HG03571 (cell line): Measurements from ENCODE around the gene HDGFL2.

Experiments used
- ATAC-seq: cut with Tn5 transposase; IDR thresholded peaks from one replicate; pipeline ENCODE4 v1.9.1; 2021; ENCODE audit not compliant: unreplicated experiment

The HDGFL2 gene

DNA sequence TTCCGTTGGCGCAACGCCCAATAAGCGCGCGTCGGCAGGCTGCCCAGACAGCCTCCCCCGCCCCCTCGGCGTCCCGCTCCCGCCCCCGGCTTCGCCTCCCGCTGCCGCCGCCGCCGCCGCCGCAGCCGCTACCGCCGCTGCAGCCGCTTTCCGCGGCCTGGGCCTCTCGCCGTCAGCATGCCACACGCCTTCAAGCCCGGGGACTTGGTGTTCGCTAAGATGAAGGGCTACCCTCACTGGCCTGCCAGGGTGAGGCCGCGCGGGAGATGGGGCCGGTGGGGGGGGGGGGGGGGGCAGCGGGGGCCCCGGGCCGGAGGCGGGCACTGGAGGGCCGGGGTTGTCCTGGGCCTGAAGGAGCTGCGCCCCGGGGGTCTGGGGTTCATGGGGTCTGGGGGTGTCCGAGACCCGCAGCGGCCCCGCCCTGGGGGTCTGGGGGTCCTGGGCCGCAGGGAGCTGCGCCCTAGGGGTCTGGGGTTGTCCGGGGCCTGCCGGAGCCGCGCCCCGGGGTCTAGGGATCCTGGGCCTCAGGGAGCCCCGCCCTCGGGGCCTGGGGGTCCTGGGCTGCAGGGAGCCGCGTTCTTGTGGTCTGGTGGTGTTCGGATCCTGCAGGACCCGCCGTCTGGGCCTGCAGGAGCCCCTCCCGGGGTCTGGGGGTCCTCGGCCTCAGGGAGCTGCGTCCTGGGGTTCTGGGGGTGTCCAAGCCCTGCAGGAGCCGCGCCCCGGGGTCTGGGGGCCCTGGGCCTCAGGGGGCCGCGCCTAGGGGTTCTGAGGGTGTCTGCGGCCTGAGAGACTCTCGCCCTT lies at the start of gene HDGFL2:
Gene HDGFL2, plus strand, starts transcription at position 124 of the 801 bp plus-strand sequence. Its CDS starts 54 bp downstream, at position 178.
- peak; percentile 3 for ATAC-seq

DNA sequence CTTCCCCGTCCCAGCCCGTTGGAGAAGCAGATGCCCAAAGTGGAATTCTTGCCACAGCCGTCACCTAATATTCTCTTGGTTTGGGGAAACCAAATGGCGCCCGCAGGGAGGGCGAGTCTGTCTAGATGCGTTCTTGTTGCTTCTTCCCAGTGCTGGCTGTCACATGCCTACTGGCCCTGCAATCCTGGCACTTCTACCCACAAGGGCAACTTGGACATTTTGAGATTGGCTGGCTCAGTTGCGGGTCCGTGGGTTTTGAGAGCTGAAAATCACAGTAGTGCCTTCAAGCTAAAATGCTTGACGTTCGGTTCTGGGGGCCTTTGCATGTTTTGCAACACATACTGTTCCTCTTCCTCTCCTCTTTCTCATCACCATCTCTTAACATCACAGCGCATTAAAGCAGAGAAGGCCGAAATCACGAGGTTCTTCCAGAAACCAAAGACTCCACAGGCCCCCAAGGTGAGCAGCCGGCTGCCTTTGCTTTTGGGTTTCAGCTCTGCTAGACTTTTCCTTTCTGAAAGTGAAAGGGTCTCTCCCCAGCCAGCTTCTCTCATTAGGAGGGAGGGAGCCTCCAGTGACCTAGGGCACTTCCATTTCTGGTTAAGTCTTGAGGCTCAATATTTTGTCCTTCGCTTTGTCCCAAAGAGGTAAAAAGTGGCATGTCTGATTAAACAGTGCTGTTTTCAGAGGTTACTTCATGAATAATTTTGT lies 48.5 kb upstream of the HDGFL2 start:
- no peak for ATAC-seq

DNA sequence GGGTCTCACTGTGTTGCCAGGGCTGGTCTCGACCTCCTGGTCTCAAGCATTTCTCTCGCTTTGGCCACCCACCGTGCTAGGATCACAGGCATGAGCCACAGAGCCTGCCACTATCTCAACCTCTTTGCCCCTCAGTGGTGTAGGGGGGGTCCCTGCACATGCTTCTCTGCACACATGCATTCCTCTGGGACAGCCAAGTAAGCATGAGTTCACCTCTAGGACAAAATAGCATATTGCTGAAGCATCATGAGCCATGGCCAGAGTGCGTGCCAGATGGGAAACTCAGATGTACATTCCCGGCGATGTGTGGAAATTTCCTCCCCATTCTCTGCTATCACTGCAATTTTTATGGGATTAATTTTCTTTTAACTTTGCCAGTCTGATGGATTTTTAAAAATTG lies 46.6 kb upstream of the HDGFL2 start:
- no peak for ATAC-seq

DNA sequence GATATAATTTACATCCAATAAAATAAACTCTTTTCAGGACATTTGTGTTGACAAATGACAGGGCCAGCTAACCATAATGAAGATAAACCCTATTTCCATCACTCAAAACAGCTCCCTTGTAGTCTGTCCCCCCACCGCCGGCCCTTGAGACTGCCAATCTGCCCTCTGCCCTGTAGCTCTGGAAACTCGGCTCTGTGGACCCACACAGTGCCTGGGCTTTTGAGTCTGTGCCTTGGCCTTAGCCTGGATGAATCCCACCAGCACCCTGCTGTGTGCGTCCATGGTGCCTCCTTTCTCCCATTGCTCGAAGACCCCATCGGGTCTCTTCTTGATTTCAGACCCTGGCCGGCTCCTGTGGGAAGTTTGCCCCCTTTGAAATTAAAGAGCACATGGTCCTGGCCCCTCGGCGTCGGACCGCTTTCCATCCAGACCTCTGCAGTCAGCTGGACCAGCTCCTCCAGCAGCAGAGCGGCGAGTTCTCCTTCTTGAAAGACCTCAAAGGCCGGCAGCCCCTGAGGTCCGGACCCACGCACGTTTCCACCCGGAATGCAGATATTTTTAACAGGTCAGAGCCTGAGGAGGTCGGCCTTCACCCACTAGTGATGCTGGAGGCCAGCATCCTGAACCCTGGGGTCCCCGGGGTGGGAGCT lies 43.6 kb upstream of the HDGFL2 start:
- ATAC-seq = no peak

DNA sequence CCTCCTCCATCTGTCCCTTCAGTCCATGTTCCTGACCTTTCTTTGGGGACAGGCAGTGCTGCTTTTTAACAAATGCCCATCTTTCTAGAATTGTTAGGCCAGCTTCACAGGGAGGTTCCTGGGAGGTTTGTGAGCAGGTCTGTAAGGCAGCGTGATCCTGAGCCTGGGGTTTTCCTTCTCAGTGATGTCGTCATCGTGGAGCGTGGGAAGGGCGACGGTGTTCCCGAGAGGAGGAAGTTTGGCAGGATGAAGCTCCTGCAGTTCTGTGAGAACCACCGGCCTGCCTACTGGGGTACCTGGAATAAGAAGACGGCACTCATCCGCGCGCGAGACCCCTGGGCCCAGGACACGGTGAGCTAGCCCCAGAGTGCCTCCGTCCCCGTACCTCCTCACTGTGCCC lies 42.8 kb upstream of the HDGFL2 start:
- no peak for ATAC-seq

DNA sequence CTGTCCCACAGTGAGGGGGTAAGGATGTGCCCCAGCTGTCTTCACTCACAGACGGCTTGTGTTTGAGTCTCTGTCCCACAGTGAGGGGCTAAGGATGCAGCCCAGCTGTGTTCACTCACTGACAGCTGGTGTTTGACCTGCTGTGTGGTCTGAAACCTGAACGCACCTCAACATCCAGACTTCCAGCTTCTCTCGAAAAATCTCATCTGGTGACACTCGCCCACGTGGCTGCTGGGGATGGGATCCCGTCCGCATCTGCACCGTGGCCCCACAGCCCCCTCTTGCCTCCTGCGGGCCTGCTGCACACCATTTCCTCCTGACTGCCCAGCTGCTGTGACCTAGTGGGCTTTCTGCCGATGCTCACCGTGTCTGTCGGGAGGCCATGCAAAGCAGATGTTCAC lies 42.3 kb upstream of the HDGFL2 start:
- ATAC-seq = no peak

DNA sequence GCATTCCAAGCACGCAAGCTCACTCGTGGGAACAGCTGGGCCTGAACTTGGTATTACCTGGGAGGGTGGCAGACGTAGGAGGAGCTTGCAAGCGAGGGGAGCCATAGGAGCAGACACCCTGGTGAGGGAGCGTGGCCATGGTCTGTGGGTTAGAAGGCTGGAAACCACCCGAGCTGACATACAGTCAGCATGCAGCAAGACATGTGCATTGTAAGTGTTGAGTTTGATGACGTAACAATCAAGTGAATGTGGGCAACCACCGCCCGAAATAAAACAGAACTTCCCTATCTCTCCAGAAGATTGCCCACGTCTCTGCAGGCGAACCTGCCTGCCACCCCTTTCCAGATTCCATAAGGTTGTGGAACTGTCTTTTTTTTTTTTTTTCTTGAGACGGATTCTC lies 41.3 kb upstream of the HDGFL2 start:
- no peak for ATAC-seq

DNA sequence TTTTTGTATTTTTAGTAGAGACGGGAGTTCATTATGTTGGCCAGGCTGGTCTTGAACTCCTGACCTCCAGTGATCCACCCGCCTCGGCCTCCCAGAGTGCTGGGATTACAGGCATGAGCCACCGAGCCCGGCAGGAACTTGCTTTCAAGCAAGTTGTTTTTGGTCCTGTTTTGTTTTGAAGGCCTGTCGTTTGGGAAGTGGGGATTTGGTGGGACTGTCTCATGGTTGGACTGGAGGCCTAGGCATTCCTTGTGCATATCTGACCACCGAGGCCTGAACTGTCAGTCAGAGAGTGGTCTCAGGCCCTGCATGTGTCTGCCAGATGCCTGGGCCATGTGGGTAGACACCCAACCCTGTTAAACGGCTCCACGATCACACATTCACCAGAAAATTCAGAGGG lies 40.8 kb upstream of the HDGFL2 start:
- ATAC-seq = no peak

DNA sequence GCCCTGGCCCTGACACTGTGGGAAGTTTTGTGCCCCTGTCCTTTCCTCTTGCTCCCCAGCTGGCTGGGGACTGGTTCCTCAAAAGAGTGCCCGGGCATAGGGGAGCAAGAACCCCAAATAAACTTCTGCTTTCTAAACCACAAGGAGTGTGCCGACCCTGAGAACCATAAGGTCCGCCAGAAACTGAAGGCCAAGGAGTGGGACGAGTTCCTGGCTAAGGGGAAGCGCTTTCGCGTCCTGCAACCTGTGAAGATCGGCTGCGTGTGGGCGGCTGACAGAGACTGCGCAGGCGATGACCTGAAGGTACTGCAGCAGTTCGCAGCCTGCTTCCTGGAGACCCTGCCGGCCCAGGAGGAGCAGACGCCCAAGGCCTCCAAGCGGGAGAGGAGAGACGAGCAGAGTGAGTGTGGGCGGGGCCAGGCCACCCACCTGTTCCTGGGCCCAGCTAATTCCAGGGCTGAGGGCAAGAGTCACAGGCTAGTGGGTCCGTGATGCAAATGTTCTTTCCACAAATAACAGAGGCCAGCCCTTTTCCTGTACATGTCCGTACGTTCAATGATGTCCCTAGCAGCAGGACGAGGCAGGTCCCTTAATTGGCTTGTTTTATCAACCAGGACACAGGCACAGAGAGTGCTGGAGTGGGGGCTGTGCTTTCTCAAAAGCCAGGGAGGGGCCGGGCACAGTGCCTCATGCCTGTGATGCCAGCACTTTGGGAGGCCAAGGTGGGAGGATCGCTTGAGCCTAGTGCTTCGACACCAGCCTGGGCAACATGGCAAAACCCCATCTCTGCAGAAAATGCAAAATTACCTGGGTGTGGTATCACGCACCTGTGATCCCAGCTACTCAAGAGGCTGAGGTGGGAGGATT lies 40.1 kb upstream of the HDGFL2 start:
- no peak for ATAC-seq

DNA sequence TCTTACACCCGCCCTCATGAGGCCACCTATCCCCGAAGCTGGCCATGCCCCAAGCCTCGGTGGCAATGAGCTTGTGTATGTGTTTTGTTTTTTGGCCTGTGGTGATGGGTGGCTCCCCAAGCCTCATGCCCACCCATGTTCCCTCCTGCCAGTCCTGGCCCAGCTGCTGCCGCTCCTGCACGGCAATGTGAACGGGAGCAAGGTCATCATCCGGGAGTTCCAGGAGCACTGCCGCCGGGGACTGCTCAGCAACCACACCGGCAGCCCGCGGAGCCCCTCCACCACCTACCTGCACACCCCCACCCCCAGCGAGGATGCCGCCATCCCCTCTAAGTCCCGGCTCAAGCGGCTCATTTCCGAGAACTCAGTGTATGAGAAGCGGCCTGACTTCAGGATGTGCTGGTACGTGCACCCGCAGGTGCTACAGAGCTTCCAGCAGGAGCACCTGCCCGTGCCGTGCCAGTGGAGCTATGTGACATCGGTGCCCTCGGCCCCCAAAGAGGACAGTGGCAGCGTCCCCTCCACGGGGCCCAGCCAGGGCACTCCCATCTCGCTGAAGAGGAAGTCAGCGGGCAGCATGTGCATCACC lies 39.1 kb upstream of the HDGFL2 start:
- ATAC-seq = no peak

DNA sequence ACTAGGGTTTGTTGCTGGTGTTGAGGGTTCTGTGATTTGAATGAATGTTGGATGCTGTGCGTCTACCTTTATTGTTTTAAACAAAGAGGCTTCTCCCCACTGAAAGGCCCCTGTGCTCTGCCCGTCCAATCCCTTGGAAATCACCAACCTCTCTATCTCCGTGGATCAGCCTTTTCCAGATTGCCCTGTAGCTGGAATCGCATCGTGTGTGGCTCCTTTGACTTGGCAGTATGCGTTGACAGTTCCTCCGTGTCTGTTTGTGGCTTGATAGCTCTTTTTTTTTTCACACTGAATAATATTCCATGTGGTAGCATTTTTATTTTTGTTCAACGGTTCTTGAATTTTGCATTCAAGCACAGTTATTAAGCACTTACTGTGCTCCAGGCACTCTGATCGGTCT lies 37.7 kb upstream of the HDGFL2 start:
- ATAC-seq = no peak

DNA sequence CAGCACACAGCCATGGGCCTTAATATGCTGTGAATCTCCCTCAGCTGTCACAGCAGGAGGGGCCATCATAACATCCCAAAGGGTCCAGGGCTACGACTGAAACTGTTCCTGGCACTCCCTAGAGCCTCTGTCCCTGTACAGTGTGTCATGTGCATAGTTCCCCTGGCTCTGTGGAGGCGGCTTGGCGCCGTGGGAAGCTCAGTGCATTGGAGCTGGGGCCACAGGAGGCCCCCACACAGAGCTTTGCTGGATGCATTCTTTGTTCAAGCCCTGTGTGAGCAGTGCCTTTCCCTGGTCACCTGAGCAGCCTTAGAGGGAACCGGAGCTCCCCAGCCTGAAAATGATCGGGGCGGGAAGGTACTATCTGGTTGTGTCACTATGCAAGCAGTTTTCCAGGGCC lies 35.9 kb upstream of the HDGFL2 start:
- no peak for ATAC-seq

DNA sequence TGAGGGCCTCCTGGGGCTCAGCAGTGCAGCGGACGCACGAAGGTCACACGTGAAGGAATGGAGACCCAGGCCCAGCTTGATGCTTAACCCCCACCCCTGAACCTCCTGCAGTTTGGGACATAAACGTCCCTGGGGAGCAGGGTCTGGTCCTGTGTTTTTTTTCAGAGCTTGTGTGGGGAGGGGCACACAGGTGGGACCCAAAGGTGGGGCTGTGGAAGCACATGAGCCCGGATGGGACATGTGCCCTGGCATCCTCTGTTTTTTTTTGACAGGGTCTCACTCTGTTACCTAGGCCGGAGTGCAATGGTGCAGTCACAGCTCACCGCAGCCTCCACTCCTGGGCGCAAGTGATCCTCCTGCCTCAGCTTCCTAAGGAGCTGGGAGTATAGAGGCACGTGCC lies 35.0 kb upstream of the HDGFL2 start:
- no peak for ATAC-seq

DNA sequence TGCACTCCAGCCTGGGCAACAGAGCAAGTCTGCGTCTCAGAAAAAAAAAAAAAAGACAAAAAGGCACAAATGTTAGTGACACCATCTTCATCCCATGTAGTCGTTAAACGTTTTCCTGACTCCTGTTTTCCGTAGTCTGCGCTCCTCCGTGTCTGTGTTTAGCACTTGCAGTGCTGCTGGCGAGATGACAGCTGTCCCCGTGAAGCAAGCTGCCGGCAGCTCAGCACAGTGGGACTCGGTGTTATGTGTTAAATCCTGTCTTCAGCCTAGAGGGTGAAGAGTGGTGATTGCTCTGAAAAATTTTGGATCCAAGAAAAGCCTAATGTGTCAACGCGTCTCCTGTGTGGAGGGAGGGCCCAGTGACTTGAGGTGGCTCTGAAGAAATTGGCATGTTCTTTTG lies 32.9 kb upstream of the HDGFL2 start:
- ATAC-seq = no peak

DNA sequence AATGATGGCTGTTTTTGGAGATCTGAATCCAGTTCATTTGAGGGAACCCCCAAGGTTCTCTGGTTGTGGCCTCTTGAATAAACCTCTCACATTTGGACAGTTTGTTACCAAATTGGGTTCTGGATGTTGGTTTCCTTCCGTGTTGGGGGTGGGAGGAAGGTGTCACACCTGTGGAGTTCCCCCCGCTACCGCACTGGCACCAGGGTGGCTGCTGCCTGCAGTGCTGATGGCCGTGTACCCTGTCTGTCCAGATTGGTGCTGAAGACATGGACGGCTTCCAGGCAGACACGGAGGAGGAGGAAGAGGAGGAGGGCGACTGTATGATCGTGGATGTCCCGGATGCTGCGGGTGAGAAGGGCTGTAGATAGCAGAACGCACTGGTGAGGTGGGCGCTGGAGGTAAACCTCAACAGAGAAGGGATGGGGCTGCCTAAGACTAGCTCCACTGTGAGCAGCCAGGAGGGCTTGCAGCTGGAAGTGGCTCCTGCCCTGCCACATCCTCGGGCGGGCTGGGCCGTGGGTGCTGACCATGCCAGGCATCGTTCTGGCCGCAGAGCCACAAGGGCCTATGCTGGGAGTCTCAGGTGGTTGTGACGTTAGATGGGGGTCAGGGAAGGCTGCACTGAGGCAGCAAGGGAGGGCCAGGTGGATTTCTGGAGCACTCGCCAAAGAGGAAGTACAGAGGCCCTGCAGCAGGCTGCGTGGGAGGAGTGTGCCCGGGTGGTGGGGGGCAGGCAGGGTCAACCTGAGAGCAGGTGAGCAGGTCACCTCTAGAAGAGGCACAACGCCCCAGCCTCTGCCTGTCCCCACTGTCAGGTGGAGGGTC lies 29.9 kb upstream of the HDGFL2 start:
- ATAC-seq = no peak

DNA sequence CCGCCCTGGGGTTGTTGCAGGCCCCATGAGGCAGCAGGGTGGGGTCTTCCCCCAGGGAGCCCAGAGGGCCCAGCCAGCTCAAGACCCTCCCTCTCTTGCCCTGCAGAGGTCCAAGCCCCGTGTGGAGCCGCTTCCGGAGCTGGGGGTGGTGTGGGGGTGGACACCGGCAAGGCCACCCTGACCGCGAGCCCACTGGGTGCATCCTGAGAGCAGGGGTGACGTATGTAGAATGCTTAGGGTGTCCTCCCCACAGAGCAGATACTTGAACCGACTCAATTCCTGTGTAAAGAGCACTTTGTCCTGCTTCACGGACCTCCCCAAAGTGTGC lies 29.3 kb upstream of the HDGFL2 start:
- ATAC-seq = no peak

DNA sequence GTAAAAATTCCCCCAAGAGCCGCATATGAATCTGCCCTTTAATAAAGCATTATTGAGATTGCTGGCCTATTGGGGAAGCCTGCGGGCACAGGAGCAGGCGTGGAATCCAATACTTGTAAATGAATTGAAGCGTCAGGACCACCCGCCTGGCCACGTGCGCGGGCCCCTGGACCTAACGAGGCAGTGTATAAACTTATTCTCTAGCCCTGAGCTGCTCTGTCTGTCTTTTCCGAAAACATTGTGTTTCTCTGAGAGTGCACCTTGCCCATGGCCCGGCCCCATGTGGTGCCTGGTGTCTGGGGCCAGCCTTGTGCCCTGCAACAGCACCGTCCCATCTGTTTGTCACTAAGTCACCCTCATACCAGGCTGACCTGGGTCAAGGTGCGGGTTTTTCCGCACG lies 28.9 kb upstream of the HDGFL2 start:
- no peak for ATAC-seq

DNA sequence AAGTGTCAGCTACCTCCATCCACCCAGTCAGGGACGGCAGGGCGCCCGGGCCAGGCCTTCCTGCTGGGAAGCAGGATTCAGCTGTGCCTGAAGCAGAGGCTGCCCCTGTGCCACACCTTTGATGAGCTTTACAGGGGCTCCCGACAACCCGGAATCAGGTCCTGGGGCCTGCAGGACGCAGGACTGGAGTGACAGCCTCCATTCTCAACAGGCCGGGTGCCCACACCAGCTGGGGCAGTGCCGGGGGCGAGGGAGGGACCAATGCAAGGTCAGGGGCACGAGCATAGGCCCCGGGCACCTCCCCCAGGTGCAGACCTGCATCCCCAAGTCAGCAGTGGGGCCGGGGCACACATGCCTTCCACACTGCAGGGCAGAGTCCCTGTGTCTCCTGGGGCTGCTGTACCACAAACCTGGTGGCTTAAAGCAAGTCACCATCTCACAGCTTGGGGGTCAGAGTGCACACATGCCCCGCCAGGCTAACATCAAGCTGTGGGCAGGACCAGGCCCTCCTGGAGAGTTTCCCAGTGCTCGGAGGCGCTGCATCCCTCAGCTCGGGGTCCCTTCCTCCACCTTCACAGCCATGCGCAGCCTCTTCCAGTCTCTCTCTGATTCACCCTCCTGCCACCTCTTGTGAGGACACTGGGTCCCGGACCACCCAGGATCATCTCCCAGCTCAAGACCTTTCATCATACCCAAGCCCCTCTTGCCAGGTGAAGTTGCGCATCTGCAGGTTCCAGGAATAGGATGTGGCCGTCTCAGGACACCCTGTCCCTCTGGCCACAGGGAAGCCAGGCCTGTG lies 27.9 kb upstream of the HDGFL2 start:
- ATAC-seq = no peak
